ENCODE data around the gene RAD51AP1.
"Not testable (repeated sequence)": the region's sequence is repeated elsewhere in the genome, so short reads cannot be mapped to it uniquely, and the experiment has no call there.

Gene RAD51AP1, protein sequence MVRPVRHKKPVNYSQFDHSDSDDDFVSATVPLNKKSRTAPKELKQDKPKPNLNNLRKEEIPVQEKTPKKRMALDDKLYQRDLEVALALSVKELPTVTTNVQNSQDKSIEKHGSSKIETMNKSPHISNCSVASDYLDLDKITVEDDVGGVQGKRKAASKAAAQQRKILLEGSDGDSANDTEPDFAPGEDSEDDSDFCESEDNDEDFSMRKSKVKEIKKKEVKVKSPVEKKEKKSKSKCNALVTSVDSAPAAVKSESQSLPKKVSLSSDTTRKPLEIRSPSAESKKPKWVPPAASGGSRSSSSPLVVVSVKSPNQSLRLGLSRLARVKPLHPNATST

DNA sequence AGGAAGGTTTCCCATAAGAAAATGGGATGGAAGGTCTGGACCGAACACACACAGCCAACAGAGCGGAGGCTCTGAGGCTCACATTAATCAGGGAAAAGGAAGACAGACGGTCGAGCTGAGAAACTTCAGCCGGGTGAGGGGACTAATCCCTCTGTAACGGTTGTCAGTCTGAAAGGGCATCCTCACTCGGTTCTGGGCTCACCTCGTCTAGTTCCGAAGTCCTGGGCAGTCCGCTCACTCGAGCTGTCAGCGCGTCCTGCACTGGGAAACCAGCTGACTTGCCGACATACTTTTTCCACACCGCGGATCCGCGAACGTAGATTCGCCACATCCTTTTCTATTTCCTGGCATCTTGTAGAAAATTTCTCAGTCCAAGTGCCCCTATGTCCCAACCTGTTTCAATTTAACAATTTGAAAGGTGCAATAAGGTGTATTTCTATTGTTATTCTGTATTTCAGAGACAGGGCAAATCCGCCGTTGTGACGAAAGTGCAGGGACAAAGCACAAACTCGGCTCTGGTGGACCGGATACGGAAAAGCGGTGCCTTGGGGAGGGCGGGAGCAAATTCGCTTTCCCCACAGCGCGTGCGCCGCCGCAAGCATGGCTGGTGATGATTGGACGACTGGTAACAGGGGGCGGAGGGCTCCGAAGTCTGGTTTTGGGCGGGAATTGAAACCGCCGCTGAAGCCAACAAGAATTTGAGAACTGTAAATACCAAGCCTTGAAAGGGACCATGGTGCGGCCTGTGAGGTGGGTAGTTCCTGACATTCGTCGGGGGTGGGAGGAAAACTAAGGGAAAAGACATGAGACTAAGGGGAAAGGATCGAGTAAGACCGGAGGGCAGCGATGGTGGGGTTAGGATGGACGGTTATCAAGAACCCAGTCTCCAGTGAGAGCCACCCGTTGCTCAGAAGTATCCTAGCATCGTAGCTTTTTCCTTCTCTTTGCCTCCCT, at the start of gene RAD51AP1:
Gene RAD51AP1, plus strand, starts transcription at position 684 of the 954 bp plus-strand sequence. Its CDS starts 50 bp downstream, at position 734.
- DNase-seq (ENCODE audit: low spot score): peak; percentile 97

DNA sequence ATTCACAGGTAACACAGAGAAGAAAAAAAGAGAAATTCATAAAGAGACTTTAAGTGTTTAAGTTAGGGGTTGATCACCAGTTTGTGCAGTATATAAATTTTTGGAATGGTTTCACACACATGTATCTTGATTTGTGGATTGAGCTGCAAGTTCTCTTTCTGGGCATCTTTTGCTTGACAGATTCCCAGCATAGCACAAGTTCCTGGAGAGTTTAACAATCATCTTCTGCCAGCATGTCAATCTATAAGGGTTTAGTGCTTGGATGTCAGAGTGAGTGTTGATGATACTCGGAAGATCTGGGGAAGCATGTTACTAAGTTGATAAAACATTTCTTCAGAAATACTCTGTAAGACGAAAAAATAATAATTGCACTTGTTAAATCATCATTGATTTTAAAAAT, 49.1 kb upstream of the RAD51AP1 start:
- DNase-seq (ENCODE audit: low spot score): no peak

- no peak for DNase-seq (ENCODE audit: low spot score)
Measured at GRCh38 chr12:4490973-4491372, 47.7 kb upstream of the RAD51AP1 start.

DNA sequence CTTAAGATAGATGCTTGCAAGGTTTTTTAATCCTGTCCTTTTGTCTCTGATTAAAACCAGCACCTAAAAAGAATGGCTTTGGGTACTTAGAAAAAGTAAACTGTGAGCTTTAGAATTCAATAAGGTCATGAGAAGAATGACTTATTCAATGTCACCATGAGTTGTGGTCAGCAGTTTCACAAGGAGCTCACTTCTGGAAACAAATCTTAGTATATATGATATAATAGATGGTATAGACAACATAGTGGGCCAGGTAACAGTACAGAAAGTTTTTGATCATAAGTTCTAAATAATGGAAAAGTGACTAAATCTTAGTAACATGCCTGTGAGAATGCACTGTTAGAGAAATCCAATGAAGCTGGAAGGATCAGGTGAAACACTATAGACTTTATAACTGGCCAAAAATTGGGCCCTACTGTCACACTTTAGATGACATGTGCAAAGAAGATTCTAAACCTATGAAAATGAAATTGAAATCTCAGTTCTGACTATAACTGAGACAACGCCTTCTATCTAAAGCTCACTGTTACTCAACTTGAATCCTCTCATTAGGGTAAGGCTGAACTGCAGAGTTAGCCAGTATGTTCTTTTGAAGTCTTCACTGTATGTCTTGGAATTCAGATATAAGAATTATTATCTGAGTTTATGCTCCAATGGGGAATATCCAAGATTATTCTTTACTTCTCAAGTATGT, 42.4 kb upstream of the RAD51AP1 start:
- DNase-seq (ENCODE audit: low spot score): no peak

DNA sequence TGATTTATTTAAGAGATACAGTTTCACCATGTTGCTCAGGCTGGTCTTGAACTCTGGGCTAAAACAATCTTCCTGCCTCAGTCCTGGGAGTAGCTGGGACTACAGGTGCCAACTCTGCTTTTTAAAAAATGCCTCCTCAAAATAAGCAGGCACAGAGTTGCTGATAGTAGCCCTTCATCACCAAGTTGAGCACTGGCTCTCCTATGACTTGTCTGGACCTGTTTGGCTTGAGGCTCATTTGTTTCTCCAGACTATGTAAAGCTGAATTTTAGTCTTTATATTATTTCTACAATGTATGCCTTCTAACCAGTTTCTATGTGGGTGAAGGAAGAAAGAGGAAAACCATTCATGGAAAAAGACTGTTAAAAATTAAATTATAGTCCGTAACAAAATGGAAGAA, 39.5 kb upstream of the RAD51AP1 start:
- no peak for DNase-seq (ENCODE audit: low spot score)

GRCh38 chr12:4505376-4505986, 33.2 kb upstream of the RAD51AP1 start:
- DNase-seq (ENCODE audit: low spot score): no peak

- DNase-seq (ENCODE audit: low spot score): no peak
Measured at GRCh38 chr12:4506430-4506829, 32.3 kb upstream of the RAD51AP1 start.

- DNase-seq (ENCODE audit: low spot score): peak; percentile 45
Measured at GRCh38 chr12:4506870-4507269, 31.8 kb upstream of the RAD51AP1 start.

GRCh38 chr12:4508503-4508902, 30.2 kb upstream of the RAD51AP1 start:
- DNase-seq (ENCODE audit: low spot score): not testable (repeated sequence)

DNA sequence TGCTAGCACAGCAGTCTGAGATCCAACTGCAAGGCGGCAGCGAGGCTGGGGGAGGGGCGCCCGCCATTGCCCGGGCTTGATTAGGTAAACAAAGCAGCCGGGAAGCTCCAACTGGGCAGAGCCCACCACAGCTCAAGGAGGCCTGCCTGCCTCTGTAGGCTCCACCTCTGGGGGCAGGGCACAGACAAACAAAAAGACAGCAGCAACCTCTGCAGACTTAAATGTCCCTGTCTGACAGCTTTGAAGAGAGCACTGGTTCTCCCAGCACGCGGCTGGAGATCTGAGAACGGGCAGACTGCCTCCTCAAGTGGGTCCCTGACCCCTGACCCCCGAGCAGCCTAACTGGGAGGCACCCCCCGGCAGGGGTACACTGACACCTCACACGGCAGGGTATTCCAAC, 29.4 kb upstream of the RAD51AP1 start:
- DNase-seq (ENCODE audit: low spot score): not testable (repeated sequence)

DNA sequence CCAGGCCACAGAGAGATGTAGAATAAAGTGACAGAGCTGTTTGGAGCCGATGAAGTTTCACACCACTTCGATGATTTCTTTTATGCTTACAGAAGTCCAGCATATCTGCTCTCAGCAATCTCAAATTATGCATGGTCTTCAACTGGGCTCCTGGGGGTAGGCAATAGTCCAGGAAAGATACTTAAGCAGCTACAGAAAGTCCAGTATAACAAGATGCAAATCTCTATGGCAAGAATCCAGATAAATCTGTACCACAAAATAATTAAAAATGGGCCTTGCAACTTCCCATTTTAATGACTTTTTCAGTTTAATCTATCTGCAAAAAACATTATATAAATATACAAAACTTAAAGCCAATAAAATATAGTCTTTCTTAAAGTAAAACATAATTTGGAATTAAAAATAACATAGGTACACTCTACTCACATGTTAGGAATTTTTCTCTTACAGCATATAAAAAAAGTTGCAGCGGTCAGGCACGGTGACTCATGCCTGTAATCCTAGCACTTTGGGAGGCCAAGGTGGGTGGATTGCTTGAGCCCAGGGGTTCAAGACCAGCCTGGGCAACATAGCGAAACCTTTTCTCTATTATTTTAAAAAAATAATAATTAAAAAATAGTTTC, 20.5 kb upstream of the RAD51AP1 start:
- no peak for DNase-seq (ENCODE audit: low spot score)

- DNase-seq (ENCODE audit: low spot score): not testable (repeated sequence)
Measured at GRCh38 chr12:4523443-4523842, 15.2 kb upstream of the RAD51AP1 start.

DNA sequence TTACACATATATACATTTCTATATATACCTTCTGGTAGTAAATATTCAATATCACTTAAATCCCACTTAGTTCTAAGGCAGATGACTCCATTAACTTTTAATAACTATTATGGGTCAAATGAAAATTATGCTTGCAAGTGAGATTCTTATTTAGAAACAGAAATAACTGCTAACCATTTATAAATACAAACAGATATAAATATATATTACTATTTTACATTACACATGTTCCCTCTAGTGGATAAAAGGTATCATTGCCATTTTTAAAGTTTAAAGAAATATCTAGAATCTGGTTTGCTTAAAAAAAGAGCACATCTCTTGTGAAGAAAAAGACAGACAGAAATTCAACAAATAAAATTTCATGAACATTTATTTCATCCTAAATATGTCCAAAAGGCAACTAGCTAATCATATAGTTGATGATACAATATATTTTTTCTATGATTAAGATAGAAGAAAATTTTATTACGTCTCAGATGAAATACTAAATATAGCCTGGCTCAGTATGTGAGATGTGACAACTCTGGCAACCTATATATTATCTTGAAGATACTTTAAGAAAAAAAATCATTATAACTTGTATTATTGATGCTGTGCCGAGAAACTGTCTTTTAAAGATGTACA, 11.7 kb upstream of the RAD51AP1 start:
- DNase-seq (ENCODE audit: low spot score): no peak

- DNase-seq (ENCODE audit: low spot score): no peak
Measured at GRCh38 chr12:4530160-4530559, 8.5 kb upstream of the RAD51AP1 start.

GRCh38 chr12:4530982-4531586, 7.6 kb upstream of the RAD51AP1 start:
- DNase-seq (ENCODE audit: low spot score): no peak

GRCh38 chr12:4535092-4535491, 3.6 kb upstream of the RAD51AP1 start:
- DNase-seq (ENCODE audit: low spot score): no peak

DNA sequence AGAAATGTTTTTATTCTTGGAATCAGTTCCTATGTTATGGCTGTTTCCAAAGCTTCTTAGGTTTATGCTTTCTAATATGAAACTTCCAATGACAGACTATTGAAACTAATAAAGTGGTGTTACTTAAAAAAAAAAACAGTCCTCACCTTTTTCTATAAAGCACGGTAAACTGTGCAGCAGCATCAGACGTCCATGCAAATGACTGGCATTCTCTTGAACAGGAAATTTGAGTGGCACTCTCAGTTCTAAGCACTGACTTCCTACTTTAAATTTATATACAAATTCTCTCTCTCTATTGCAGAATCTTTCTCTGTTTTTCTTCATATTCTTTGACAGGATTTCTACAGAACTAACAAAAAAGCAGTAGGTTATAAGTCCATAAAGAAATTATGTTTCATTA, 2.8 kb upstream of the RAD51AP1 start:
- no peak for DNase-seq (ENCODE audit: low spot score)

- no peak for DNase-seq (ENCODE audit: low spot score)
Measured at GRCh38 chr12:4539167-4539870, 629 bp downstream of the RAD51AP1 start.

- no peak for DNase-seq (ENCODE audit: low spot score)
Measured at GRCh38 chr12:4540170-4540569, 1.5 kb downstream of the RAD51AP1 start.

GRCh38 chr12:4540638-4541037, 1.9 kb downstream of the RAD51AP1 start:
- no peak for DNase-seq (ENCODE audit: low spot score)
